Mesodermal cell (in vitro differentiated cells): Measurements from ENCODE around the gene BSG.
"Not testable (repeated sequence)": the region's sequence is repeated elsewhere in the genome, so short reads cannot be mapped to it uniquely, and the experiment has no call there.

Experiments used
- H3K27ac ChIP-seq: 2 replicates; pipeline ENCODE4 v1.7.0; 2013; ENCODE audit warnings: mild to moderate bottlenecking, low read depth, low read length, moderate library complexity; ENCODE audit not compliant: severe bottlenecking
- H3K36me3 ChIP-seq: 2 replicates; pipeline ENCODE4 v1.7.1; 2013; ENCODE audit warnings: mild to moderate bottlenecking, low read length, moderate library complexity; ENCODE audit not compliant: control insufficient read depth, insufficient read depth
- H3K4me1 ChIP-seq: one replicate; pipeline ENCODE4 v1.7.1; 2013; ENCODE audit warnings: mild to moderate bottlenecking, low read length; ENCODE audit not compliant: insufficient read depth, control insufficient read depth, poor library complexity, severe bottlenecking
- H3K4me3 ChIP-seq: 2 replicates; pipeline ENCODE4 v1.7.0; 2013; ENCODE audit warnings: low read length, control low read depth, mild to moderate bottlenecking; ENCODE audit not compliant: insufficient read depth, poor library complexity, severe bottlenecking; ENCODE audit errors: extremely low read depth
- H3K9me3 ChIP-seq: 2 replicates; pipeline ENCODE4 v1.7.1; 2013; ENCODE audit warnings: mild to moderate bottlenecking, low read length, moderate library complexity; ENCODE audit not compliant: control insufficient read depth
- WGBS, 2 experiments: methylation state at CpG; one replicate each; pipeline ENCODE4 v1.1.5; 2013; ENCODE audit warnings: missing lambda C conversion rate in 2 of 2; ENCODE audit not compliant: insufficient coverage in 2 of 2; 5-methylcytosine and 5-hydroxymethylcytosine counted together

BSG gene

GRCh38 chr19:601790-602189 is 29.4 kb downstream of the BSG start:
- Histone ChIP-seq H3K4me3 (no peak overlapping the region), H3K36me3 (no peaks in the 10 kb centered on the region), H3K27ac (no peak overlapping the region), H3K9me3 (no peaks in the 10 kb centered on the region), H3K4me1 (no peaks in the 10 kb centered on the region)
- WGBS, 2 experiments: 87 to 91% methylated on average over 13 to 21 of the region's 25 CpGs

- Histone ChIP-seq H3K9me3 (no peaks in the 10 kb centered on the region), H3K36me3 (no peaks in the 10 kb centered on the region), H3K4me1 (no peaks in the 10 kb centered on the region), H3K27ac (no peak overlapping the region), H3K4me3 (no peak overlapping the region)
- 86 to 88% methylated on average over 23 to 24 of the region's 35 CpGs for WGBS, 2 experiments
Observed at GRCh38 chr19:602391-603301, 30.2 kb downstream of the BSG start.

GRCh38 chr19:603302-603639 is 30.9 kb downstream of the BSG start:
- H3K4me3 ChIP-seq, H3K27ac ChIP-seq, H3K9me3 ChIP-seq, H3K4me1 ChIP-seq, H3K36me3 ChIP-seq: not testable (repeated sequence)
- WGBS, 2 experiments: 94% methylated on average over 12 to 13 of the region's 13 CpGs

- not testable (repeated sequence) for H3K4me3 ChIP-seq, H3K4me1 ChIP-seq, H3K36me3 ChIP-seq, H3K9me3 ChIP-seq, H3K27ac ChIP-seq
- WGBS, 2 experiments: 90 to 91% methylated on average over 11 of the region's 20 CpGs
Observed at GRCh38 chr19:603779-604178, 31.4 kb downstream of the BSG start.

- Histone ChIP-seq H3K9me3 (no peaks in the 10 kb centered on the region), H3K4me3 (no peak overlapping the region), H3K27ac (no peak overlapping the region), H3K36me3 (no peaks in the 10 kb centered on the region), H3K4me1 (no peaks in the 10 kb centered on the region)
- WGBS, 2 experiments: 80 to 96% methylated on average over 5 to 7 of the region's 11 CpGs
Observed at GRCh38 chr19:604355-604754, 32.0 kb downstream of the BSG start.

GRCh38 chr19:605061-605971 is 32.9 kb downstream of the BSG start:
- not testable (repeated sequence) for H3K27ac ChIP-seq, H3K36me3 ChIP-seq, H3K4me1 ChIP-seq, H3K4me3 ChIP-seq, H3K9me3 ChIP-seq
- WGBS, 2 experiments: 87 to 93% methylated on average over 10 to 15 of the region's 34 CpGs

- no peaks in the 10 kb centered on the region for H3K9me3 ChIP-seq
- H3K4me3 ChIP-seq: no peak overlapping the region
- no peaks in the 10 kb centered on the region for H3K36me3 ChIP-seq
- H3K4me1 ChIP-seq: peaks cover 8% of the 10 kb centered on the region
- 91 to 97% methylated on average over 19 to 30 of the region's 30 CpGs for WGBS, 2 experiments
- H3K27ac ChIP-seq: no peak overlapping the region
Observed at GRCh38 chr19:607301-608154, 35.1 kb downstream of the BSG start.

GRCh38 chr19:608155-609003 is 36.0 kb downstream of the BSG start:
- no peaks in the 10 kb centered on the region for H3K36me3 ChIP-seq
- H3K9me3 ChIP-seq: no peaks in the 10 kb centered on the region
- WGBS, 2 experiments: 85 to 90% methylated on average over 17 to 28 of the region's 30 CpGs
- H3K4me1 ChIP-seq: peaks cover 8% of the 10 kb centered on the region
- H3K4me3 ChIP-seq: no peak overlapping the region
- no peak overlapping the region for H3K27ac ChIP-seq

- Histone ChIP-seq H3K27ac (no peak overlapping the region), H3K9me3 (no peaks in the 10 kb centered on the region), H3K36me3 (peaks cover under 1% of the 10 kb centered on the region), H3K4me1 (peaks cover 8% of the 10 kb centered on the region), H3K4me3 (no peak overlapping the region)
- WGBS, 2 experiments: 96 to 97% methylated on average over 13 to 18 of the region's 22 CpGs
Observed at GRCh38 chr19:609004-609346, 36.6 kb downstream of the BSG start.
